ENCODE measurements around the gene ISYNA1.

DNA sequence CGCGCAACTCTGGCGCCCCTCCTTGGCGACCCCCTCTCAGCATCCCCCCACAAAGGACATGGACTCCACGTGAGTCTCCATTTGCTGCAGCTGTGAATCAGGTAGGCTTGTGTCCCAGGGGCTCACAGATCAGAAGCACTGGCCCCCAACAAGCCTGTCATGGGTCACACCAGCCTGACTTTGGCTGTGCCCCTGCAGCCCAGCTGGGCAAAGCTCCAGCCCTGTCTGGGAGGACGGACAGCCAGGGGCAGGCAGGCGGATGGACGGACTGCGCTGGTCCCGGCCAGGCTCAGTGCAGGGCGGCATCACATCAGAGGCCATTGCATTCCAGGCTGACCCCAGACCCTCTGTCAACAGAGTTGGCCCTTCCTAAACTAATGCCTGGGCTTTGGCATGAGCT, 28.4 kb upstream of the ISYNA1 start:
- no peak for TF ChIP-seq POLR2AphosphoS5 (IDR thresholded peaks at IDR 0.05)
- TF ChIP-seq, protein P1, sequence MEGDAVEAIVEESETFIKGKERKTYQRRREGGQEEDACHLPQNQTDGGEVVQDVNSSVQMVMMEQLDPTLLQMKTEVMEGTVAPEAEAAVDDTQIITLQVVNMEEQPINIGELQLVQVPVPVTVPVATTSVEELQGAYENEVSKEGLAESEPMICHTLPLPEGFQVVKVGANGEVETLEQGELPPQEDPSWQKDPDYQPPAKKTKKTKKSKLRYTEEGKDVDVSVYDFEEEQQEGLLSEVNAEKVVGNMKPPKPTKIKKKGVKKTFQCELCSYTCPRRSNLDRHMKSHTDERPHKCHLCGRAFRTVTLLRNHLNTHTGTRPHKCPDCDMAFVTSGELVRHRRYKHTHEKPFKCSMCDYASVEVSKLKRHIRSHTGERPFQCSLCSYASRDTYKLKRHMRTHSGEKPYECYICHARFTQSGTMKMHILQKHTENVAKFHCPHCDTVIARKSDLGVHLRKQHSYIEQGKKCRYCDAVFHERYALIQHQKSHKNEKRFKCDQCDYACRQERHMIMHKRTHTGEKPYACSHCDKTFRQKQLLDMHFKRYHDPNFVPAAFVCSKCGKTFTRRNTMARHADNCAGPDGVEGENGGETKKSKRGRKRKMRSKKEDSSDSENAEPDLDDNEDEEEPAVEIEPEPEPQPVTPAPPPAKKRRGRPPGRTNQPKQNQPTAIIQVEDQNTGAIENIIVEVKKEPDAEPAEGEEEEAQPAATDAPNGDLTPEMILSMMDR (IDR thresholded peaks at IDR 0.05 in 8 of 11, conservative IDR thresholded peaks at IDR 0.05 in 3 of 11), result no peak
